Measurements from ENCODE around the gene TAT.
A peak's percentile ranks its signal among the peaks of the same experiment; 100 is the strongest.
"Not testable (repeated sequence)": the region's sequence is repeated elsewhere in the genome, so short reads cannot be mapped to it uniquely, and the experiment has no call there.

The TAT gene

DNA sequence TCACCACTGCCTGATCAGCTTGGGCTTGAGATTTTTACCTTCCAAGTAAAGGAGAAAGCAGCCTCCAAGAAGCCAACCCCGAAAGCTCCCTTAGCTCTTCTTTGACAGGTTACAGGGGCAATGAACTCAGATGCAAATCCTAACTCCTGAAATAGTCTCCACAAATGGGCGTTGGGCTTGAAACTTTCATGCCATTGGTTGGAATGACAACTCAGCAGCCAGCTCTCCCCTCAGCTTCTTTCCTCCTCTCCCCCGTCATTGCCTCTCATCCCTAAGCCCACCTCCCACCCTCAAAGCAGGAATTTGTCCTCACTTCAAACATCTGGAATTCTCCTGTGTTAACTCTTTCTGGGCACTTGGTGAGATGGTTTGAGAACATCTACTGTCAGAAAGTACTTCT is at the start of gene TAT:
Gene TAT, minus strand, starts transcription at position 122 of the 400 bp plus-strand sequence. CDS start 677 bp downstream, outside the sequence.
- TF ChIP-seq, protein P1, sequence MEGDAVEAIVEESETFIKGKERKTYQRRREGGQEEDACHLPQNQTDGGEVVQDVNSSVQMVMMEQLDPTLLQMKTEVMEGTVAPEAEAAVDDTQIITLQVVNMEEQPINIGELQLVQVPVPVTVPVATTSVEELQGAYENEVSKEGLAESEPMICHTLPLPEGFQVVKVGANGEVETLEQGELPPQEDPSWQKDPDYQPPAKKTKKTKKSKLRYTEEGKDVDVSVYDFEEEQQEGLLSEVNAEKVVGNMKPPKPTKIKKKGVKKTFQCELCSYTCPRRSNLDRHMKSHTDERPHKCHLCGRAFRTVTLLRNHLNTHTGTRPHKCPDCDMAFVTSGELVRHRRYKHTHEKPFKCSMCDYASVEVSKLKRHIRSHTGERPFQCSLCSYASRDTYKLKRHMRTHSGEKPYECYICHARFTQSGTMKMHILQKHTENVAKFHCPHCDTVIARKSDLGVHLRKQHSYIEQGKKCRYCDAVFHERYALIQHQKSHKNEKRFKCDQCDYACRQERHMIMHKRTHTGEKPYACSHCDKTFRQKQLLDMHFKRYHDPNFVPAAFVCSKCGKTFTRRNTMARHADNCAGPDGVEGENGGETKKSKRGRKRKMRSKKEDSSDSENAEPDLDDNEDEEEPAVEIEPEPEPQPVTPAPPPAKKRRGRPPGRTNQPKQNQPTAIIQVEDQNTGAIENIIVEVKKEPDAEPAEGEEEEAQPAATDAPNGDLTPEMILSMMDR (IDR thresholded peaks at IDR 0.05; ENCODE audit: insufficient read depth, low read depth, low read length, missing control alignments) = no peak
- H3K4me3 ChIP-seq (ENCODE audit: low read length) = no peak within 1 kb of the TSS
- DNase-seq (ENCODE audit: low read depth) = no peak

DNA sequence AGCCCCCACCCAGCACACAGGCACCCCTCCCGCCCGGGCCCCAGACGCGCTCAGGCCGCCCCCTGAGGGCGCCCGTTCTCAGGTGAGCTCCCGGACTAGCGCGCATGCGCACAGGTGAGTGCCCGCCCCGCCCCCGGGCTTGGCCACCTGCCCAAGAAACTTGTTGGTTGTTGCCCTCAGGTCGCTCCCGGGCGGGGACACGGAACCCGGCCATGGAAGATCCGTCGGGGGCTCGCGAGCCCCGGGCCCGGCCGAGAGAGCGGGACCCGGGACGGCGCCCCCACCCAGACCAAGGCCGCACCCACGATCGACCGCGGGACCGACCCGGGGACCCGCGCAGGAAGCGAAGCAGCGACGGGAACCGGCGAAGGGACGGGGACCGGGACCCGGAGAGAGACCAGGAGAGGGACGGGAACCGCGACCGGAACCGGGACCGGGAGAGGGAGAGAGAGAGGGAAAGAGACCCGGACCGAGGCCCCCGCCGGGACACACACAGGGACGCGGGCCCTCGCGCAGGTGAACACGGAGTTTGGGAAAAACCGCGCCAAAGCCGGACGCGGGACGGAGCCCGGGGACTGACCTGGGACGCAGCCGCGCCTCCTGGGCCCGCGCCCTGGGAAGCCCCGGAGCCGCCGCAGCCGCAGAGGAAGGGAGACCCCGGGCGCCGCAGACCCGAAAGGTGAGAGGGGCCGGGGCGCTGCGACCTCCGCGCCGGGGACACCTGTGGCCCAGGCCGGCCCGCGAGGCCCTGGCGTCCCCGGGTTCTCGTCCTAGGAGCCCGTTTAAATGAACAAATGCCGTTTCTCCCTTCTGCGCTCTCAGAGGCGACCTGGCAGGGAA is 49.3 kb upstream of the TAT start, which contains the start of gene MARVELD3:
Gene MARVELD3, plus strand, starts transcription at position 167 of the 840 bp plus-strand sequence. Its CDS starts 46 bp downstream, at position 213.
- H3K4me3 ChIP-seq (ENCODE audit: low read length) = peak within 1 kb of the TSS; percentile 77
- TF ChIP-seq, protein P1 (IDR thresholded peaks at IDR 0.05; ENCODE audit: insufficient read depth, low read depth, low read length, missing control alignments) = no peak
- DNase-seq (ENCODE audit: low read depth) = peak; percentile 79

DNA sequence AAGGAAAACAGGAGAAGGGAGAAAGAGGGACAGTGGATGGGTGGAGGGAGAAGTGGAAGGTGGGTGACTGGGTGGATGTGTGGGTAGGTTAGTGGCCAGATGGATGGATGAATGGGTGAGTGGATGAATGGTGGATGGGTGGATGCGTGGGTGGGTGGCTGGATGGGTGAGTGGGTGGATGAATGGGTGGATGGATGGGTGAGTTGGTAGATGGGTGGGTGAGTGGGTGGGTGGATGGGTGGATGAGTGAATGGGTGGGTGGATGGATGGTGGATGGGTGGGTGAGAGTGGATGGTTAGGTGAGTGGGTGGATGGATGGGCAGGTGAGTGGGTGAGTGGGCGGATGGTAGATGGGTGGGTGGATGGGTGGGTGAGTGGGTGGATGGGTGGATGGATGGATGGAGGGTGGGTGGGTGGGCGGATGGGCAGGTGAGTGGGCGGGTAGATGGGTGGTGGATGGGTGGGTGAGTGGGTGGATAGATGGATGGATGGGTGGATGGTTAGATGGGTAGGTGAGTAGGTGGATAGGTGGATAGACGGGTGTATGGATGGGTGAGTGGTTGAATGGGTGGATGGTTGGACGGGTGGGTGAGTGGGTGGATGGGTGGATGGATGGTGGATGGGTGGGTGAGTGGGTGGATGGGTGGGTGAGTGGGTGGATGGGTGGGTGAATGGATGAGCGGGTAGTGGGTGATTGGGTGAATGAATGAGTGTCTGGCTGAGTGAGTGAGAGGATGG is 48.4 kb upstream of the TAT start:
- TF ChIP-seq, protein P1 (IDR thresholded peaks at IDR 0.05; ENCODE audit: insufficient read depth, low read depth, low read length, missing control alignments) = no peak
- DNase-seq (ENCODE audit: low read depth) = no peak
- H3K4me3 ChIP-seq (ENCODE audit: low read length) = no peak overlapping the region

DNA sequence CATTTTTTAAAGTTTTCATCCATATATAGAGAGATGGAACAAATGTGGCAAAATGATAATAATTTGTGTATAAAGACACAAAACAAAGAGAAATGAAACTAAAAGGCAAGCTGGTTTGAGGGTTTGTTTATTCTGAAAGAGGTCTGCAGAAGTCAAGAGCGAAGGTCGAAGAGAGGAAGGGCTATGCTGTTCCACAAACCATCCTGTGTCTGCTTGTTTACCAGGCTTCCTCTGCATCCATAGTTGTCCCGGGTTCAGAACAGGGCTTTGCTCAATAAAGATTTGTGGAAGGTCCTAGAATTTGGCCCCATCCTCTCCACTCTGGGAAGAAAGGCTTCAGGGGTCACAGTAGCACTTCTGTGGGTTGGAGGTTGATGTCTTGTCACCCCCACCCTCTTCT is 46.7 kb upstream of the TAT start:
- no peak overlapping the region for H3K4me3 ChIP-seq (ENCODE audit: low read length)
- no peak for DNase-seq (ENCODE audit: low read depth)
- TF ChIP-seq, protein P1 (IDR thresholded peaks at IDR 0.05; ENCODE audit: insufficient read depth, low read depth, low read length, missing control alignments) = no peak

DNA sequence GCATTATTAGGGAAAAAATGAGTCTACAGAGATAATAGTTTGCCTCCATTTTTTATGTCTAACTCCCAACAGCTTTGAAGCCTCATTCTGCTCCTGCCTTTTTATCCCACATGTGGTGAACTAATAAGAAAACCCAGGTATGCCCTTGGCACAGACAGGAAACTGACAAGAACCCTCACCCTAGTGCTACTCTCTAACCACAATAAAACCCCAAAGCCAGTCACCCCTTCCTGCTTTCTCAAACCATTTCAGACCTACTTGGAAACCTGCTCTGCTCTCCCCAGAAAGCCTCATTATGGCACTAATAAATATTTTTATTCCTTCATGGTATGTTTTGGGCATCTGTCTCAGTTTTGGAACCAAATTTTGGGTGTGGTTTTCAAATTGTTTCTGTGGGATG is 45.2 kb upstream of the TAT start:
- no peak overlapping the region for H3K4me3 ChIP-seq (ENCODE audit: low read length)
- TF ChIP-seq, protein P1 (IDR thresholded peaks at IDR 0.05; ENCODE audit: insufficient read depth, low read depth, low read length, missing control alignments) = no peak
- no peak for DNase-seq (ENCODE audit: low read depth)

DNA sequence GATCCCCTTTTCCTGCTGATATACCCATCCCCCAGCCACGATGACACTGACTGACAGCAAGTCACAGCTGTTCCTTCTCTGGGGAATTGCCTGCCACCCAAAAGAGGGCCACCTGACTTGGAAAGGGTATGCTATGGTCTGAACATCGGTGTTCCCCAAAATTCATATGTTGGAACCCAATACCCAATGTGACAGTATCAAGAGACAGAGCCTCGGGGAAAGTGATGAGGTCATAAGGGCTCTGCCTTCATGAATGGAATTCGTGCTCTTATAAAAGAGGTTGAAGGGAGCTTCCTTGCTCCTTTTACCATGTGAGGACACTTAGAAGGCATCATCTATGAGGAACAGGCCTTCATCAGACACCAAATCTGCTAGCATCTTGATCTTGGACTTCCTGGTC is 41.5 kb upstream of the TAT start:
- TF ChIP-seq, protein P1 (IDR thresholded peaks at IDR 0.05; ENCODE audit: insufficient read depth, low read depth, low read length, missing control alignments) = no peak
- DNase-seq (ENCODE audit: low read depth) = no peak
- H3K4me3 ChIP-seq (ENCODE audit: low read length) = no peak overlapping the region

DNA sequence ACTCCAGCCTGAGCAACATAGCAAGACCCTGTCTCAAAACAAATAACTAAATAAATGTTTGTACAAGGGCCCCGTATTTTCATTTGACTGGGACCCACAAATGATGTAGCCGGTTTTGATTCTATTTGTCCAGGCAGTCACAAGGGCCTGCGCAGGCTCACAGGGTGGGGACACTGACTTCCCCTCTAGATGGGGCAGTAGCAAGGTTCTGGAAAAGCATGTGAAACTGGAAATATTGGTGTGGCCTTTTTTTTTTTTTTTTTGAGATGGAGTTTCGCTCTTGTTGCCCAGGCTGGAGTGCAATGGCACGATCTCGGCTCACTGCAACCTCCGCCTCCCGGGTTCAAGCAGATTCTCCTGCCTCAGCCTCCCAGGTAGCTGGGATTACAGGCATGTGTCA is 38.1 kb upstream of the TAT start:
- not testable (repeated sequence) for DNase-seq (ENCODE audit: low read depth); H3K4me3 ChIP-seq (ENCODE audit: low read length)
